22Rv1 (cell line): ENCODE results near the gene SELENOM.
A peak's percentile ranks its signal among the peaks of the same experiment; 100 is the strongest.

Experiments
- ZFX ChIP-seq: fragments of 450-650 bp; IDR thresholded peaks from 2 replicates; pipeline ENCODE4 v1.6.1; 2017; ENCODE audit warnings: antibody characterized with exemption, borderline replicate concordance
- TF ChIP-seq, protein P1 (sequence below): fragments of 450-650 bp; IDR thresholded peaks from 2 replicates; pipeline ENCODE4 v1.5.1; 2017; ENCODE audit warnings: mild to moderate bottlenecking

DNA sequence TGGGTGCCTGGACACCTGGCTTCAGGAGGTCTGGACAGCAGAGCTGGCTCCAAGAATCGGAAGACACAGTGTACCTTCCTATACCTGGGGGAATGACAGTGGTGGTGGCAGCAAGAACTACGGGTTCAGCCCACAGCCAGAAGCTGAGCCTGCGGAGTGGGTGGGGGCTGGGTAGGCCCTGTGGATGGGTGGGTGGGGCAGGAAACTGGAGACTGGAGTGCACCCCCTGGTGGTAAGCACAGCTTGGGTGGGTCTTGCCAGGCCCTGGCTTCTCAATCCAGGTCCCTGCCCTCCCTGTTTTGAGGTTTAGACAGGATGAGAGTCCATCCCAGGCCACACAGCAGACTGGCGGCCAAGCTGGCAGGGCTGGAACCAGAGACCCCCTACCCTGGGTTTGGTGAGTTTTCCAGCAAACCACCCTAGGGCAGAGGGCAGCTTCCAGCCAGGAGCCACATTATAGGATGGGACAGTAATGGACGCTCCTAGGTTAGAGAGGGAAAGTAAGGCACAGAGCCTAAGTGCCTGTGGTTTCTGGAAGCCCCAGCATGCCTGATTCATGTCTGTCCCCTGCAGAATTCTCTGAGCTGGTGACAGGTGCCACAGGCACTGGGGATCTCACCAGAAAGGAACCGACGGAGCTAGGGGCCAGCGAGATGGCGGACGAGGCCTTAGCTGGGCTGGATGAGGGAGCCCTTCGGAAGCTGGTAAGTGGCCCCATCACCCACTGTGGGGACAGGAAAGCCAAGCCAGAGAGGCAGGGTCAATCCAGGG lies 24.6 kb downstream of the SELENOM start:
- TF ChIP-seq, protein P1, sequence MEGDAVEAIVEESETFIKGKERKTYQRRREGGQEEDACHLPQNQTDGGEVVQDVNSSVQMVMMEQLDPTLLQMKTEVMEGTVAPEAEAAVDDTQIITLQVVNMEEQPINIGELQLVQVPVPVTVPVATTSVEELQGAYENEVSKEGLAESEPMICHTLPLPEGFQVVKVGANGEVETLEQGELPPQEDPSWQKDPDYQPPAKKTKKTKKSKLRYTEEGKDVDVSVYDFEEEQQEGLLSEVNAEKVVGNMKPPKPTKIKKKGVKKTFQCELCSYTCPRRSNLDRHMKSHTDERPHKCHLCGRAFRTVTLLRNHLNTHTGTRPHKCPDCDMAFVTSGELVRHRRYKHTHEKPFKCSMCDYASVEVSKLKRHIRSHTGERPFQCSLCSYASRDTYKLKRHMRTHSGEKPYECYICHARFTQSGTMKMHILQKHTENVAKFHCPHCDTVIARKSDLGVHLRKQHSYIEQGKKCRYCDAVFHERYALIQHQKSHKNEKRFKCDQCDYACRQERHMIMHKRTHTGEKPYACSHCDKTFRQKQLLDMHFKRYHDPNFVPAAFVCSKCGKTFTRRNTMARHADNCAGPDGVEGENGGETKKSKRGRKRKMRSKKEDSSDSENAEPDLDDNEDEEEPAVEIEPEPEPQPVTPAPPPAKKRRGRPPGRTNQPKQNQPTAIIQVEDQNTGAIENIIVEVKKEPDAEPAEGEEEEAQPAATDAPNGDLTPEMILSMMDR, result peak; percentile 63
- no peak for TF ChIP-seq ZFX
